H1 (cell line): ENCODE measurements around the gene CDC42BPB. TPM values are rescaled to one million over a fixed set of nuclear protein-coding genes. Genes with fewer than 3 reads are reported as not detected.

Source experiments
- CTCF ChIA-PET: fragments of 300-600 bp; sonication (Branson Sonifier 250); formaldehyde crosslinking; loops from one replicate; lab custom pipeline; 2021; ENCODE audit not compliant: partially characterized antibody; lab: Charles Lee
- POLR2A ChIA-PET: fragments of 300-600 bp; sonication (Branson Sonifier 250); formaldehyde crosslinking; loops from one replicate; lab custom pipeline; 2021; ENCODE audit warnings: inconsistent platforms; ENCODE audit not compliant: partially characterized antibody; lab: Charles Lee
- DNase-seq, 2 experiments: peaks; one replicate each; pipeline versions ENCODE4 v3.0.0 to v3.0.0-alpha.2; 2010 to 2022; ENCODE audit warnings: low spot score in 2 of 2, low read depth in 1 of 2, mixed read lengths in 1 of 2
- FAIRE-seq: peaks from 2 replicates; lab custom pipeline; 2011; peaks lifted over from hg19 to GRCh38; lab: Jason Lieb, UNC
- H2AFZ ChIP-seq: 2 replicates; pipeline ENCODE4 v1.8.1; 2012; ENCODE audit warnings: low read length, inconsistent platforms
- H2AK5ac ChIP-seq: 2 replicates; pipeline ENCODE4 v1.6.1; 2013; ENCODE audit warnings: low read depth, low read length
- H2BK120ac ChIP-seq: replicated peaks from 2 replicates; pipeline ENCODE3; 2013; ENCODE audit warnings: low read depth, low read length, inconsistent platforms
- H2BK12ac ChIP-seq: 2 replicates; pipeline ENCODE4 v1.6.1; 2013; ENCODE audit warnings: low read depth, low read length
- H2BK15ac ChIP-seq: 2 replicates; pipeline ENCODE4 v1.6.1; 2013; ENCODE audit warnings: low read length
- H2BK20ac ChIP-seq: 2 replicates; pipeline ENCODE4 v1.6.1; 2013; ENCODE audit warnings: low read length
- H2BK5ac ChIP-seq: 2 replicates; pipeline ENCODE4 v1.6.1; 2013; ENCODE audit warnings: low read depth, low read length
- H3K14ac ChIP-seq: 2 replicates; pipeline ENCODE4 v1.6.1; 2013; ENCODE audit warnings: inconsistent platforms; ENCODE audit not compliant: insufficient read length
- H3K18ac ChIP-seq: 2 replicates; pipeline ENCODE4 v1.6.1; 2013; ENCODE audit warnings: low read length; ENCODE audit errors: extremely low read depth
- H3K23ac ChIP-seq: 2 replicates; pipeline ENCODE4 v1.6.1; 2013; ENCODE audit warnings: inconsistent platforms; ENCODE audit not compliant: insufficient read length
- H3K23me2 ChIP-seq: 2 replicates; pipeline ENCODE4 v1.6.1; 2013; ENCODE audit warnings: low read depth, low read length
- H3K27ac ChIP-seq: 2 replicates; pipeline ENCODE4 v1.6.1; 2011; ENCODE audit warnings: low read depth, low read length, inconsistent platforms
- H3K27me3 ChIP-seq, 4 experiments: replicated peaks in 1 of 4; 1 replicate in 1 of 4; 2 replicates in 3 of 4; pipeline versions ENCODE4 v1.6.1 to v1.8.1; 2011 to 2013; ENCODE audit warnings: low read length in 3 of 4, mild to moderate bottlenecking in 3 of 4, inconsistent platforms in 2 of 4, mixed read lengths in 2 of 4, moderate library complexity in 1 of 4; ENCODE audit not compliant: control insufficient read depth in 3 of 4, insufficient read depth in 3 of 4; ENCODE audit errors: extremely low read depth in 1 of 4
- H3K36me3 ChIP-seq, 4 experiments: 2 replicates each; pipeline versions ENCODE4 v1.6.1 to v1.8.1; 2011 to 2013; ENCODE audit warnings: mild to moderate bottlenecking in 4 of 4, low read length in 3 of 4, moderate library complexity in 2 of 4, control low read depth in 1 of 4, inconsistent platforms in 1 of 4; ENCODE audit not compliant: insufficient read depth in 4 of 4, control insufficient read depth in 2 of 4
- H3K4ac ChIP-seq: replicated peaks from 2 replicates; pipeline ENCODE3; 2013; ENCODE audit warnings: low read length, low read depth, mixed read lengths, inconsistent platforms; ENCODE audit not compliant: insufficient read length
- H3K4me1 ChIP-seq, 4 experiments: replicated peaks in 1 of 4; 1 replicate in 1 of 4; 2 replicates in 3 of 4; pipeline versions ENCODE4 v1.6.1 to v1.8.1; 2011 to 2013; ENCODE audit warnings: low read length in 3 of 4, inconsistent platforms in 2 of 4, mixed read lengths in 1 of 4; ENCODE audit not compliant: insufficient read depth in 4 of 4, control insufficient read depth in 3 of 4
- H3K4me2 ChIP-seq, 2 experiments: 2 replicates each; pipeline versions ENCODE4 v1.6.1 to v1.8.1; 2011 to 2013; ENCODE audit warnings: low read depth in 2 of 2, low read length in 2 of 2, control low read depth in 1 of 2, inconsistent platforms in 1 of 2, mild to moderate bottlenecking in 1 of 2; ENCODE audit not compliant: insufficient read depth in 1 of 2
- H3K4me3 ChIP-seq, 4 experiments: fragments of 200-600, 300-600 bp in 1 of 4; sonication (generic), shearing (Covaris generic), sonication (Bioruptor Twin) in 1 of 4; 2 replicates each; pipeline versions ENCODE4 v1.5.1 to v1.8.1; 2011 to 2016; ENCODE audit warnings: low read length in 4 of 4, low read depth in 3 of 4, control low read depth in 2 of 4, inconsistent platforms in 2 of 4, mild to moderate bottlenecking in 2 of 4, mixed read lengths in 1 of 4, moderate library complexity in 1 of 4; ENCODE audit not compliant: insufficient read depth in 2 of 4; ENCODE audit errors: extremely low read depth in 1 of 4
- H3K56ac ChIP-seq: replicated peaks from 2 replicates; pipeline ENCODE3; 2013; ENCODE audit warnings: low read depth, mild to moderate bottlenecking, mixed read lengths, low read length, inconsistent platforms; ENCODE audit not compliant: insufficient read length
- H3K79me1 ChIP-seq: 2 replicates; pipeline ENCODE4 v1.6.1; 2013; ENCODE audit warnings: low read depth, low read length, control low read depth
- H3K79me2 ChIP-seq, 2 experiments: 2 replicates each; pipeline versions ENCODE4 v1.6.1 to v1.8.1; 2012 to 2013; ENCODE audit warnings: low read length in 2 of 2, mild to moderate bottlenecking in 2 of 2, inconsistent platforms in 1 of 2; ENCODE audit not compliant: insufficient read depth in 2 of 2, control insufficient read depth in 1 of 2
- H3K9ac ChIP-seq, 4 experiments: replicated peaks in 1 of 4; 1 replicate in 1 of 4; 2 replicates in 3 of 4; pipeline versions ENCODE4 v1.6.1 to v1.8.1; 2011 to 2013; ENCODE audit warnings: low read depth in 3 of 4, low read length in 3 of 4, control low read depth in 2 of 4, mild to moderate bottlenecking in 2 of 4, moderate library complexity in 2 of 4, inconsistent platforms in 1 of 4; ENCODE audit errors: extremely low read depth in 1 of 4
- H3K9me3 ChIP-seq, 2 experiments: 2 replicates each; pipeline versions ENCODE4 v1.6.1 to v1.8.1; 2012 to 2013; ENCODE audit warnings: mild to moderate bottlenecking in 2 of 2, moderate library complexity in 2 of 2, control low read depth in 1 of 2, inconsistent platforms in 1 of 2, low read depth in 1 of 2, low read length in 1 of 2, mixed read lengths in 1 of 2; ENCODE audit not compliant: insufficient read depth in 2 of 2
- H4K20me1 ChIP-seq, 2 experiments: replicated peaks in 1 of 2; 2 replicates each; pipeline versions ENCODE3 to v1.8.1; 2011 to 2013; ENCODE audit warnings: inconsistent platforms in 2 of 2, low read length in 2 of 2, mild to moderate bottlenecking in 1 of 2; ENCODE audit not compliant: insufficient read depth in 2 of 2, control insufficient read depth in 1 of 2
- H4K5ac ChIP-seq: 2 replicates; pipeline ENCODE4 v1.6.1; 2013; ENCODE audit warnings: low read length, low read depth, mixed read lengths, inconsistent platforms; ENCODE audit not compliant: insufficient read length
- H4K8ac ChIP-seq: 2 replicates; pipeline ENCODE4 v1.8.0; 2013; ENCODE audit warnings: mild to moderate bottlenecking, moderate library complexity, low read length, inconsistent platforms; ENCODE audit not compliant: insufficient read depth; ENCODE audit errors: extremely low read depth
- H4K91ac ChIP-seq: replicated peaks from 2 replicates; pipeline ENCODE3; 2013; ENCODE audit warnings: low read length, mixed read lengths, inconsistent platforms; ENCODE audit not compliant: insufficient read length
- ASH2L ChIP-seq: fragments of 200-600, 300-600 bp; sonication (generic); IDR thresholded peaks from one replicate; pipeline ENCODE4 v1.7.1; 2017; ENCODE audit warnings: low read length
- CEBPB ChIP-seq: IDR thresholded peaks from 2 replicates; pipeline ENCODE4 v1.6.1; 2012; ENCODE audit warnings: low read depth, low read length
- HDAC2 ChIP-seq, 2 experiments: fragments of 300-600 bp in 1 of 2; sonication (generic) in 1 of 2; IDR thresholded peaks; 2 replicates each; pipeline ENCODE4 v1.6.1; 2011 to 2012; ENCODE audit warnings: low read depth in 2 of 2, low read length in 2 of 2, mild to moderate bottlenecking in 2 of 2, moderate library complexity in 2 of 2, borderline replicate concordance in 1 of 2, inconsistent platforms in 1 of 2
- JUND ChIP-seq: IDR thresholded peaks from 2 replicates; pipeline ENCODE4 v1.6.1; 2011; ENCODE audit warnings: mild to moderate bottlenecking, improper control_type of control experiment, low read length
- KDM5A ChIP-seq: fragments of 200-600 bp; IDR thresholded peaks from 2 replicates; pipeline ENCODE4 v1.7.1; 2012; ENCODE audit warnings: mild to moderate bottlenecking, low read length, inconsistent platforms, mixed read lengths
- RNF2 ChIP-seq: fragments of 200-900, 300-1000 bp; sonication (generic); IDR thresholded peaks from 2 replicates; pipeline ENCODE4 v1.7.1; 2016; ENCODE audit warnings: borderline replicate concordance, low read depth, mild to moderate bottlenecking, antibody characterized with exemption, low read length; ENCODE audit not compliant: poor library complexity, severe bottlenecking; ENCODE audit errors: missing control alignments
- SIX5 ChIP-seq: IDR thresholded peaks from 2 replicates; pipeline ENCODE4 v1.6.1; 2011; ENCODE audit warnings: mild to moderate bottlenecking, low read depth, low read length
- SP1 ChIP-seq: IDR thresholded peaks from 2 replicates; pipeline ENCODE4 v1.6.1; 2011; ENCODE audit warnings: low read depth, low read length
- SP2 ChIP-seq: IDR thresholded peaks from 2 replicates; pipeline ENCODE4 v1.6.1; 2012; ENCODE audit warnings: mild to moderate bottlenecking, low read length, inconsistent platforms
- TCF12 ChIP-seq: IDR thresholded peaks from 2 replicates; pipeline ENCODE4 v1.6.1; 2011; ENCODE audit warnings: low read depth, mild to moderate bottlenecking, low read length
- TEAD4 ChIP-seq: IDR thresholded peaks from 2 replicates; pipeline ENCODE4 v1.6.1; 2012; ENCODE audit warnings: low read depth, low read length, inconsistent platforms, mixed read lengths
- USF2 ChIP-seq: IDR thresholded peaks from 2 replicates; pipeline ENCODE4 v1.6.1; 2011; ENCODE audit warnings: low read length, improper control_type of control experiment
- WGBS, 2 experiments: shearing (Covaris generic) in 1 of 2; methylation state at CpG; one replicate each; pipeline versions ENCODE4 v1.1.6 to v1.1.7; 2013 to 2015; ENCODE audit warnings: low lambda C conversion rate in 2 of 2, mixed read lengths in 2 of 2, inconsistent platforms in 1 of 2, low coverage in 1 of 2, missing lambda C conversion rate in 1 of 2; ENCODE audit not compliant: insufficient replicate concordance in 2 of 2, insufficient coverage in 1 of 2, insufficient read length in 1 of 2; ENCODE audit errors: extremely low coverage in 1 of 2, missing lambda C conversion rate in 1 of 2; 5-methylcytosine and 5-hydroxymethylcytosine counted together
- polyA plus RNA-seq, 7 experiments: library from polyadenylated mRNA; depleted of rRNA in 3 of 7; stranded (reverse) in 5 of 7; unstranded in 2 of 7; fragments of >200 nt in 5 of 7; fragments of 200-250 nt in 2 of 7; gene quantifications; 1 replicate in 5 of 7; 2 replicates in 1 of 7; 4 replicates in 1 of 7; pipeline versions ENCODE4 v1.2.1 to v1.2.3, GENCODE V29; 2011 to 2013; ENCODE audit warnings: missing spikeins in 2 of 7, mixed read lengths in 2 of 7
- total RNA-seq: library from RNA; stranded (reverse); fragmentation: NEBNext Ultra II Directional; extraction: Animal tissue kit (Norgen Biotek cat#: 25700); gene quantifications from 2 replicates; pipeline ENCODE4 v1.2.1, GENCODE V29; 2021

CDC42BPB gene
- total and polyA plus RNA-seq, 2 of the 8 experiments (the other 6 are each of a cell fraction or from before 2014, with no cell fraction given) = 51.2 to 88.2 TPM

GRCh38 chr14:102968306-102968705 lies 89.0 kb downstream of the CDC42BPB start:
- Histone ChIP-seq H2BK15ac (no peak overlapping the region), H2BK12ac (no peak overlapping the region), H3K56ac (no peak overlapping the region), H3K9ac (no peak overlapping the region), H3K79me1 (no peaks in the 10 kb centered on the region), H3K23ac (no peak overlapping the region), H3K36me3 (peaks cover 13 to 74% (median 46%) of the 10 kb centered on the region in 4 experiments), H3K79me2 (no peaks in the 10 kb centered on the region), H3K18ac (no peak overlapping the region), H3K14ac (no peak overlapping the region), H4K5ac (no peak overlapping the region), H2AK5ac (no peak overlapping the region), H4K8ac (no peak overlapping the region), H3K4me1 (no peaks in the 10 kb centered on the region), H3K27ac (no peak overlapping the region), H2BK5ac (no peak overlapping the region), H3K4me2 (no peak overlapping the region), H2AFZ (no peak overlapping the region), H4K91ac (no peak overlapping the region), H3K23me2 (no peaks in the 10 kb centered on the region), H3K4ac (no peak overlapping the region), H3K27me3 (no peaks in the 10 kb centered on the region), H3K9me3 (no peaks in the 10 kb centered on the region), H4K20me1 (peaks cover 0 to 10% of the 10 kb centered on the region in 2 experiments), H3K4me3 (no peak overlapping the region), H2BK20ac (no peak overlapping the region), H2BK120ac (no peak overlapping the region)
- POLR2A ChIA-PET = no interaction called here
- DNase-seq (no peak), FAIRE-seq (no peak)
- CTCF ChIA-PET = interaction anchor here (0.6 kb wide), 1 partner anchor 425 kb away, joined by 3 read pairs; no protein-coding TSS in a partner anchor
- TF ChIP-seq HDAC2 (IDR thresholded peaks at IDR 0.05; ENCODE audit: borderline replicate concordance in 1 of 2, low read depth in 2 of 2, low read length in 2 of 2) (no peak), USF2 (no peak), SP2 (no peak), ASH2L (no peak), KDM5A (no peak), SP1 (no peak), TEAD4 (no peak), TCF12 (no peak), CEBPB (no peak), JUND (no peak), SIX5 (no peak), RNF2 (no peak)
- WGBS, 2 experiments = 93% methylated on average over 13 of the region's 13 CpGs; no CpG with 5 or more reads in 1 of the 2 experiments
